K562 (cell line): Measurements from ENCODE around the gene GON4L. TPM values are rescaled to one million over a fixed set of nuclear protein-coding genes. Genes with fewer than 3 reads are reported as not detected.

Experiments
- ERF ChIP-seq: fragments of 450-650 bp; formaldehyde crosslinking; IDR thresholded peaks from 2 replicates; pipeline ENCODE4 v1.4.0; 2020; ENCODE audit warnings: mild to moderate bottlenecking, mixed read lengths
- FOS ChIP-seq: IDR thresholded peaks from 3 replicates; pipeline ENCODE4 v1.6.1; 2011; ENCODE audit not compliant: insufficient read length; ENCODE audit errors: extremely low read depth
- HNRNPH1 ChIP-seq: fragments of 200-400 bp; formaldehyde crosslinking; optimal IDR thresholded peaks from 2 replicates; pipeline ENCODE3; 2017; ENCODE audit warnings: low read depth, mild to moderate bottlenecking, low read length, moderate library complexity
- NCOA6 ChIP-seq: fragments of 450-650 bp; IDR thresholded peaks from 2 replicates; pipeline ENCODE4 v1.6.1; 2017; ENCODE audit warnings: mild to moderate bottlenecking
- NKRF ChIP-seq: fragments of 450-650 bp; IDR thresholded peaks from 2 replicates; pipeline ENCODE4 v1.6.1; 2016; ENCODE audit warnings: borderline replicate concordance
- PREB ChIP-seq: sonication (generic); formaldehyde crosslinking; IDR thresholded peaks from 2 replicates; pipeline ENCODE4 v1.8.1; 2023; ENCODE audit warnings: mild to moderate bottlenecking, missing genetic modification reagents
- SAP30 ChIP-seq: fragments of 200-600 bp; sonication (generic); IDR thresholded peaks from 2 replicates; pipeline ENCODE4 v1.6.1; 2012; ENCODE audit warnings: borderline replicate concordance, low read depth, mild to moderate bottlenecking, moderate library complexity, low read length, control low read depth, inconsistent platforms; ENCODE audit not compliant: insufficient read depth, poor library complexity, severe bottlenecking
- ZNF140 ChIP-seq: fragments of 250-450 bp; sonication (Bioruptor Pico); IDR thresholded peaks from 2 replicates; pipeline ENCODE4 v1.8.0; 2021; ENCODE audit warnings: moderate library complexity, mild to moderate bottlenecking, inconsistent platforms
- polyA plus RNA-seq, 8 experiments: library from polyadenylated mRNA; depleted of rRNA in 4 of 8; stranded (reverse) in 5 of 8; unstranded in 3 of 8; fragments of >200 nt; fragmentation: Nextera tagmentation in 2 of 8; fragmentation: Illumina TruSeq in 1 of 8; extraction: Ambion mirVana in 2 of 8; extraction: Trizol in 1 of 8; gene quantifications; 2 replicates each; pipeline versions ENCODE4 v1.2.1 to v1.2.3, GENCODE V29; 2011 to 2014; ENCODE audit warnings: inconsistent platforms in 1 of 8, missing spikeins in 1 of 8
- total RNA-seq, 7 experiments: library from RNA; depleted of rRNA in 6 of 7; stranded (reverse); fragments of >200 nt in 6 of 7; fragmentation: Illumina TruSeq in 2 of 7; extraction: Trizol in 2 of 7; gene quantifications; 2 replicates each; pipeline versions ENCODE4 v1.2.1 to v1.2.3, GENCODE V29; 2011 to 2021; ENCODE audit warnings: low replicate concordance in 1 of 7
- TF ChIP-seq, protein P1 (sequence below): sonication (generic); formaldehyde crosslinking; IDR thresholded peaks from 2 replicates; pipeline ENCODE4 v1.9.0; 2022; ENCODE audit warnings: mild to moderate bottlenecking, missing genetic modification reagents
- TF ChIP-seq, protein P2 (sequence below), 2 experiments: IDR thresholded peaks; 2 replicates each; pipeline ENCODE4 v1.6.1; 2012; ENCODE audit warnings: improper control_type of control experiment in 2 of 2, low read depth in 2 of 2, low read length in 2 of 2, borderline replicate concordance in 1 of 2
- TF ChIP-seq, protein P3 (sequence below): sonication (generic); formaldehyde crosslinking; IDR thresholded peaks from 2 replicates; pipeline ENCODE4 v1.8.1; 2023; ENCODE audit warnings: mild to moderate bottlenecking, missing genetic modification reagents
- TF ChIP-seq, protein P4 (sequence below): conservative IDR thresholded peaks from 2 replicates; pipeline ENCODE4 v1.6.1; 2011; ENCODE audit warnings: low read depth, mild to moderate bottlenecking, low read length; ENCODE audit not compliant: control insufficient read depth

The GON4L gene
- total and polyA plus RNA-seq, 9 of the 15 experiments (the other 6 are each of a cell fraction or from before 2014, with no cell fraction given), result 20.2 to 47.4 (median 33.6) TPM

- TF ChIP-seq, protein P1, sequence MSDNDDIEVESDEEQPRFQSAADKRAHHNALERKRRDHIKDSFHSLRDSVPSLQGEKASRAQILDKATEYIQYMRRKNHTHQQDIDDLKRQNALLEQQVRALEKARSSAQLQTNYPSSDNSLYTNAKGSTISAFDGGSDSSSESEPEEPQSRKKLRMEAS (CRISPR knock-in tag), result peak; percentile 92
- TF ChIP-seq FOS (no peak), HNRNPH1 (no peak), ZNF140 (CRISPR knock-in tag) (no peak), PREB (no peak), NKRF (peak; percentile 93), SAP30 (peak; percentile 73), NCOA6 (no peak), ERF (CRISPR knock-in tag) (no peak)
- TF ChIP-seq, protein P2, sequence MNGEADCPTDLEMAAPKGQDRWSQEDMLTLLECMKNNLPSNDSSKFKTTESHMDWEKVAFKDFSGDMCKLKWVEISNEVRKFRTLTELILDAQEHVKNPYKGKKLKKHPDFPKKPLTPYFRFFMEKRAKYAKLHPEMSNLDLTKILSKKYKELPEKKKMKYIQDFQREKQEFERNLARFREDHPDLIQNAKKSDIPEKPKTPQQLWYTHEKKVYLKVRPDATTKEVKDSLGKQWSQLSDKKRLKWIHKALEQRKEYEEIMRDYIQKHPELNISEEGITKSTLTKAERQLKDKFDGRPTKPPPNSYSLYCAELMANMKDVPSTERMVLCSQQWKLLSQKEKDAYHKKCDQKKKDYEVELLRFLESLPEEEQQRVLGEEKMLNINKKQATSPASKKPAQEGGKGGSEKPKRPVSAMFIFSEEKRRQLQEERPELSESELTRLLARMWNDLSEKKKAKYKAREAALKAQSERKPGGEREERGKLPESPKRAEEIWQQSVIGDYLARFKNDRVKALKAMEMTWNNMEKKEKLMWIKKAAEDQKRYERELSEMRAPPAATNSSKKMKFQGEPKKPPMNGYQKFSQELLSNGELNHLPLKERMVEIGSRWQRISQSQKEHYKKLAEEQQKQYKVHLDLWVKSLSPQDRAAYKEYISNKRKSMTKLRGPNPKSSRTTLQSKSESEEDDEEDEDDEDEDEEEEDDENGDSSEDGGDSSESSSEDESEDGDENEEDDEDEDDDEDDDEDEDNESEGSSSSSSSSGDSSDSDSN (IDR thresholded peaks at IDR 0.05; ENCODE audit: borderline replicate concordance in 1 of 2, low read depth in 2 of 2, low read length in 2 of 2), result no peak
- TF ChIP-seq, protein P3, sequence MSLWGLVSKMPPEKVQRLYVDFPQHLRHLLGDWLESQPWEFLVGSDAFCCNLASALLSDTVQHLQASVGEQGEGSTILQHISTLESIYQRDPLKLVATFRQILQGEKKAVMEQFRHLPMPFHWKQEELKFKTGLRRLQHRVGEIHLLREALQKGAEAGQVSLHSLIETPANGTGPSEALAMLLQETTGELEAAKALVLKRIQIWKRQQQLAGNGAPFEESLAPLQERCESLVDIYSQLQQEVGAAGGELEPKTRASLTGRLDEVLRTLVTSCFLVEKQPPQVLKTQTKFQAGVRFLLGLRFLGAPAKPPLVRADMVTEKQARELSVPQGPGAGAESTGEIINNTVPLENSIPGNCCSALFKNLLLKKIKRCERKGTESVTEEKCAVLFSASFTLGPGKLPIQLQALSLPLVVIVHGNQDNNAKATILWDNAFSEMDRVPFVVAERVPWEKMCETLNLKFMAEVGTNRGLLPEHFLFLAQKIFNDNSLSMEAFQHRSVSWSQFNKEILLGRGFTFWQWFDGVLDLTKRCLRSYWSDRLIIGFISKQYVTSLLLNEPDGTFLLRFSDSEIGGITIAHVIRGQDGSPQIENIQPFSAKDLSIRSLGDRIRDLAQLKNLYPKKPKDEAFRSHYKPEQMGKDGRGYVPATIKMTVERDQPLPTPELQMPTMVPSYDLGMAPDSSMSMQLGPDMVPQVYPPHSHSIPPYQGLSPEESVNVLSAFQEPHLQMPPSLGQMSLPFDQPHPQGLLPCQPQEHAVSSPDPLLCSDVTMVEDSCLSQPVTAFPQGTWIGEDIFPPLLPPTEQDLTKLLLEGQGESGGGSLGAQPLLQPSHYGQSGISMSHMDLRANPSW (CRISPR knock-in tag), result 0 out of 2 replicates have a peak, but pooled peaks have one; percentile 73
- TF ChIP-seq, protein P4, sequence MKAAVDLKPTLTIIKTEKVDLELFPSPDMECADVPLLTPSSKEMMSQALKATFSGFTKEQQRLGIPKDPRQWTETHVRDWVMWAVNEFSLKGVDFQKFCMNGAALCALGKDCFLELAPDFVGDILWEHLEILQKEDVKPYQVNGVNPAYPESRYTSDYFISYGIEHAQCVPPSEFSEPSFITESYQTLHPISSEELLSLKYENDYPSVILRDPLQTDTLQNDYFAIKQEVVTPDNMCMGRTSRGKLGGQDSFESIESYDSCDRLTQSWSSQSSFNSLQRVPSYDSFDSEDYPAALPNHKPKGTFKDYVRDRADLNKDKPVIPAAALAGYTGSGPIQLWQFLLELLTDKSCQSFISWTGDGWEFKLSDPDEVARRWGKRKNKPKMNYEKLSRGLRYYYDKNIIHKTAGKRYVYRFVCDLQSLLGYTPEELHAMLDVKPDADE, result no peak
These were observed at the start of gene GON4L (continued) for GRCh38 chr1:155856975-155857930.
